Hepatic stellate cell (primary cell): ENCODE measurements around the gene SLC7A7.
"Not testable (repeated sequence)": the region's sequence is repeated elsewhere in the genome, so short reads cannot be mapped to it uniquely, and the experiment has no call there.

ENCODE experiments used
- DNase-seq: peaks from one replicate; pipeline ENCODE4 v3.0.0; 2011; ENCODE audit warnings: low spot score

The SLC7A7 gene

GRCh38 chr14:22814941-22815713 is at the start of gene SLC7A7:
TSS of gene SLC7A7 (minus strand) at chr14:22815435. CDS start at chr14:22813398, 2,037 bp downstream.
- no peak for DNase-seq

- no peak for DNase-seq
These were observed 49.7 kb upstream of the SLC7A7 start for GRCh38 chr14:22864979-22865378.

- DNase-seq = no peak
These were observed 46.4 kb upstream of the SLC7A7 start for GRCh38 chr14:22861651-22862050.

DNA sequence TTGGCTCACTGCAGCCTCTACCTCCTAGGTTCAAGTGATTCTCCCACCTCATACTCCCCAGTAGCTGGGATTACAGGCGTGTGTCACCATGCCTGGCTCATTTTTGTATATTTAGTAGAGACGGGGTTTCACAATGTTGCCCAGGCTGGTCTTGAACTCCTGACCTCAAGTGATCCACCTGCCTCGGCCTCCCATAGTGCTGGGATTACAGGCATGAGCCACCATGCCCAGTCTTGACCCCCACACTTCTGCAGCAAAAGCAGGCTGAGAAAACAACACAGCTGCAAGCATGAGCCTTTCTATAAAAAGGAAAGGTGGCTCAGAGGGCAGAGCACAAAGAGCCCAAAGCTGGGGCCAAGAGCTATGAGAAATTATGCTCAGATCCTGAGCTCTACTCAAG is 45.1 kb upstream of the SLC7A7 start:
- not testable (repeated sequence) for DNase-seq

GRCh38 chr14:22856428-22856827 is 41.2 kb upstream of the SLC7A7 start:
- DNase-seq = no peak

GRCh38 chr14:22854963-22855724 is 39.9 kb upstream of the SLC7A7 start:
- DNase-seq = no peak

GRCh38 chr14:22854296-22854695 is 39.1 kb upstream of the SLC7A7 start:
- DNase-seq = not testable (repeated sequence)

DNA sequence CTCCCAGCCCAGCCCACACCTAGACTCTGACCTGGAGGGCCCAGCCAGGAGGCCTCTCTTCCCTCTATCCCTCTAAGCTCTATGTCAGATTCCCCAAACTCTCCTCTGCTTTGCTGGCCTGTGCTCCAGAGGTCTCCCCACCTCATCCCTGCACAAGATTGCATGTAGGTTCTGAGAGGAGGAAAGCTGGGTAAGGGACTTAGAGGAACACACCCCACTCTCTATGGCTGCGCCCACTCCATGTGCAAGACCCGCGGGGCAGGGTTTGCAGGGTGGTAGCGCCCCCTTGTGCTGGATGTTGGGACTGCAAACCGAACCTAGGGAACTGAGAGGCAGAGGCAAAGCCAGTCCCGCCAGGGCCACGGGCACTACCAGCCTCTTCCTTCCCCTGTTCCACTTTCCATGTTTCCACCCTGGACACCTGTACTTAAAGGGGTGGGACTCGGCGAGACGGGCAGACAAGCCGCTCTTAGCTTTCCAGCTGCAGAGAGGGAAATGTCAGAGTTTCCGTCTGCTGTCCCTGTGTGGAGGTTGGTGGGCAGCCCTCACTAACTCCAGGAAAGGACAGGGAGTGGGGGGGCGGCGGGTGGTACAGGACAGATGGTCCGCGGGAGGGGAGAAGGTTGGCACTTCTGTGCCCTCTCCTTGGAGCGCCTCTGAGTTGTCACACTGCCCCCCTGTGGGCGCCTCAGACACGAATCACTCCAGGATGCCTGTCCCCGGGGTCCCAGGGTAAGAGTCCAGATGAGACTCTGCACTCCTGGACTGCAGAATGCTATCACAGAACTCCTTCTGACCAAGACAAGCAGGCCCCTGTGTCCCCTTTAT is 37.9 kb upstream of the SLC7A7 start:
- DNase-seq = peak; percentile 78

DNA sequence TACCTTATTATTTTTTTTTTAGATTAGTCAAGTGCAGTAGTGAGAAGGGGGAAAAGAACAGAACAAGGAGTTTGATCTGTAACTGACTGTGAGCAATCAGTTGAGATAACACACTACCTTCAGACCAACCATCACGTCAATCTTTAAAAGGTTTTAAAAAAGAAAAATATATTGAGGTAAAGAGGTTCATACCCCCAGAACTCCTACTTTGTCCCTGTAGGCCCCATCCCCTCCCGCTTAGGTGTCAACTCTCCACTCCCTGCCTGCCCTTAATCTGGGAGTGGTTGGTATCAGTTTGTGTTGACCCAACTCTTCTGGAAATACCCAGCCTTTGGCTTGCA is 37.3 kb upstream of the SLC7A7 start:
- no peak for DNase-seq

- DNase-seq = not testable (repeated sequence)
These were observed 36.9 kb upstream of the SLC7A7 start for GRCh38 chr14:22852178-22852577.

DNA sequence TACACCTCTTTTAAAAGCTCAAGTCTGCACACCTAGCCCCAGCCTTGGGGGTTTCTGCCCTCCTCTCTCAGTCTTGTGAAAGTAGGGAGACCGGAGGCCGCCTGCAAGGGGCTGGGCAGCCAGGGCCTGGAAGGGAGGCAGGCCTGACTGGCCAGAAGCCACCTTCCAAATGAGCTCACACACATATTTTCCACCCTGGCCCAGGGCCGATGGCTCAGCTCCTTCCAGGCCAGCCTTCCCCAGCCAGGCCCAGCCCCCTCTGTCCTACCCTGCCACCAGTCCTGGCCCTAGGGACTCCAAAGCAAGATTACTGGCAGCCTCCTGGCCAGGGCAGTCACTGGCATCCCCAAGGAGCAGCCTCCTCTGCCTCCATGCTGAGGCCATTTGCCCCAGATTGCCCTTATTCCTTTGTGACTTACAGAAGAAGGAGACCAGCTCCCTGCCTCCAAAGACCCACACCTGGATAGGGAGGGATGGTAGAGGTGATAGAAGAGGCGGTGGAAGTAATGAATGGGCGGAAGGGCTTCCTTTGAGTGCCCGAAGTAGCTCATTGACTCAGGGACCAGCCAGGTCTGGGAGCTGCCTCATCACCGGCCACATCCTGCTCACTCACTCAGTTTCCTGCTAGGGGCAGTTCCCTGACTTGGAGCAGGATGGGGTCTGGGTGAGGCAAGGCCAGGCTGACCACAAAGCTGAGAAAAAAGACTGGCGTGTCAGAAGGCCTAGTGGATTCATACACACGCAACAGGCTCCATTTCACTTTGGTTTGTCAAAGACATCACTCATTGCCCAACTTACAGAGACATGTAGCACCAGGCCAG is 35.9 kb upstream of the SLC7A7 start:
- DNase-seq = peak; percentile 90

DNA sequence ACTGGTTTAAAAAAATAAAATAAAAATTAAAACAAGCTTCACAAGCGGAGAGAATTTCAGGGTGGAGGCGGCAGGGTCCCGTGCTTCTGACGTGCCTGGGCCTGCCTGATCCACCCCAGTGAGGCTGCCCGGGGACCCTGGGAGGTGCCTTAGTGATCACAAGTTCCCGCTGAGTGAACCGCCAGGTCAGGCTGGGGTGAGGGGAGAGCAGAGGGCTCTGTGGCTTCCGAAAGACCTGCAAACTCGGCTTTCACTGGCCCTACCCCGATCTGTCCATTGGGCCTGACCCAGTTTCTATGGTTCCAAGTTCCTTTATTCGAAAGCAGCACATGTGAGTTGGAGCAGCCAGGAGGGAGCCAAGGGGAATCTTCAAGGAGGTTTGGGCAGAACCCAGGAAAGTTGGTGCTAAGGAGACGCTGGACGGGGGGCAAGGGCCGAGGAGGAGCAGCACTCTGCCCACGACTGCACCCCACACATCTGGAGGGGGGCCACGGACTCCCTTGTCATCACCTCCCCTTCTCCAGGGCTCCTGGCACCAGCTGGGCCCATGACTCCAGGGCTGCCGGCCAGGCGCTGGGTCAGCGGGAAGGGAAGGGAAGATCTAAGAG is 34.1 kb upstream of the SLC7A7 start:
- no peak for DNase-seq

DNA sequence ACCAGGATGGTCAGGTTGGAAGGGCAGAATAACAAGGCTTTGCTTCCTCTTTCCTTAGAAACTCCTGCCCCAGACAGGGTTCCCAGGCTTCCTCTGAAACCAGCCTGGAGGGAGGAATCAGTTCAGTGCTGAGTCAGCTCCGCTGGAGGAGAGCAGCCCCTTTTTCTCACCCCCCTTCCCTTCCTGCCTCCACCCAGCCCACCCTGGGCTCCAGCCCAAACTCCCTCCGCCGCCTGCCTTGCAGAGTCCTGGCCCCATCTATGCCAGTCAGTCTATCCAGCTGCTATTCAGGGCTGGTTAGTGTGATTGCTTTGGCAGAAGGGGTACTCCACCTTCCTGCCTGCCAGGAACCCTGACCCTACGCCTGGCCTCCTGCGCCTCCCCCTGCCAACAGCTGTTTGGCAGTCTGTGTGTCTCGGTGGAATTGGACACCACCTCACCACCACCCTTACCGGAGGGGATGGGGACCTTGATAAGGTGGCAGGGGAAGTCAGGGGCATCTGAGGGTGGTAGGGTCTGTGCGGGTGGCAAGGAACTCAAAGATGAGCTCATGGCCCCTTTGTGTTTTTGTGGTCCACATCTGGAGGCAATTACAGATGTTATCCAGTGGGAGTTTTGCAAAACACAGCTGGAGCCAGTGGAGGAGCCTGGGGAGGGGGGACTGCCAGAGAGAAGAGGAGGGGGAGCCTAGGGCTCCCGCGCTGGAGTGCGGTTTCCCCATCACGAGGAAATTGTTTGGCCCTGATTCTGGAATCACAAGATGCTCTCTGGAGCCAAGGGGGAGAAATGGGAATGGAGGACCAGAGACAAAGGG is 33.3 kb upstream of the SLC7A7 start:
- peak; percentile 65 for DNase-seq

DNA sequence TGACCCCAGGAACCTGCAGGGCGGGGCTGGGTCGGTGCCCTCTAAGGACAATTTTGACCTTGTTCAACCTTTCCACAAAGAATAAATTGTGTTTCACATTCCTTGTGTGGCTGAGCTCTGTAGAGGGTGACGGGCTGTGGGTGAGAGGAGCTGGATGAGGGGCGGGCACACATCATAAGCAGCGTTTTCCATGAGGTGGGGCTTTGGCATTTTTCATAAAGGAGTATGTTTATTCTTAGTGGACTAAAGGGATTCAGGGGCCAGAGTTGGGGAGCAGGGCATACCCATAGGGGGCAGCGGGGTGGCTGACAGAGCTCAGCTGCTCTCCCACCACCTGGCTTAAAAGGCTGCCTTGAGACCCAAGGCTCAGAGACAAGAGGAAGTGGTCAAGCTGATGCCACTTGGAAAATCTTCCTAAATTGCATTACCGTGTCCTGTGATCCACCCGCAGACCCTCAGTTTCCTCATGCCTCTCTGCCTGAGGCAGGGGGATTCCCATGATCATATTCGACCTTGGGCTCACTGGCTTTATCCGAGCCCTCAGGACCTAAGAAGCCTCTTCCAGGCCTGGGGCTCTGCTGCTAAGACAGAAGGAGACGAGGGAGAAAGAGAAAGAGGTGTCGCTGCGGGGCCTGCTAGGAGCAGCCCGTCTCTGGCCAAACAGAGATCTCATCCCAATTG is 32.6 kb upstream of the SLC7A7 start:
- peak; percentile 45 for DNase-seq

GRCh38 chr14:22846811-22847307 is 31.6 kb upstream of the SLC7A7 start:
- no peak for DNase-seq

GRCh38 chr14:22845821-22846625 is 30.8 kb upstream of the SLC7A7 start:
- DNase-seq = no peak

DNA sequence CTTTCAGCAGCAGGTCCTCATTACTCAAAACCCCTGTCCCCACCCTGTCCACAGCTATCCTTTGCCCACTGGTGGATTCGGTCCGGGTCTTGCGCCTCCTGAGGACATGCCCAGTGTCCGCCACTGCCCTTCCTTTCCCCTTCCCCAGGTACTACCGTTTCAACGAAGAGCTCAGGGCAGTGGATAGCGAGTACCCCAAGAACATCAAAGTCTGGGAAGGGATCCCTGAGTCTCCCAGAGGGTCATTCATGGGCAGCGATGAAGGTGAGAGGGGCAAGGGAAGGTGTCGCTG is 29.8 kb upstream of the SLC7A7 start:
- no peak for DNase-seq

DNA sequence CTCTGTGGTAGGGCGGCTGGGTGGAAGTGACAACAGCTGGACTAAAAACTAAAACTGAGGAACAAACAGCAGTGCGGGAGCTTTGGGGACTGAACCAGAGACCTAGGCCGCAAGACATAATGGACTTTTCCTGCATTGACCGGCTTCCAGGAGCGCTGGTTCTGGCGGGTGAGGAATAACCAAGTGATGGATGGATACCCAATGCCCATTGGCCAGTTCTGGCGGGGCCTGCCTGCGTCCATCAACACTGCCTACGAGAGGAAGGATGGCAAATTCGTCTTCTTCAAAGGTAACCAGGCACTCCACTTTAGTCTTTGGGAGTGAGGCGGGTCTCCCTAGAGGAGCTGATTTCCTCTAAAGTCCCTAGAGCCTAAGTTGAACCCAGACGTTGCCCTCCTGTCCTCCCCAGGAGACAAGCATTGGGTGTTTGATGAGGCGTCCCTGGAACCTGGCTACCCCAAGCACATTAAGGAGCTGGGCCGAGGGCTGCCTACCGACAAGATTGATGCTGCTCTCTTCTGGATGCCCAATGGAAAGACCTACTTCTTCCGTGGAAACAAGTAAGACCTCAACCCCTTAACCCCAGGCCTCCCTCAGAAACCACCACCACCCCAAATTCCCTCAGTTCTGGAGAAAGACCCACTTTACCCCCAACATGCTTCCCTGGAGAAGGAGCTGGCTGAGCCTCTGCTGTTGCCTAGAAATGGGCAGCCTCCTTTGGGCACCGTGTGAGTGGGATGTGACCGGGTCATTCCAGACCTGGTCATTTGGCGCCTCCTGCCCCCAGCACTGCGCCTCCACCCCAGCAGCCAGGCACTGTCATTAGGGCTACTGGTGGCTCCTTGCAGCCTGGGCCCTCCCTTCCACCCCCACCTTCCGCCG is 29.2 kb upstream of the SLC7A7 start:
- DNase-seq = no peak
